Measurements from ENCODE around the gene CAMK1D. TPM values are rescaled to one million over a fixed set of nuclear protein-coding genes. Genes with fewer than 3 reads are reported as not detected.

The CAMK1D gene
- total and polyA plus RNA-seq, 4 experiments from 2014 or later: 5.2 to 22.2 (median 19.4) TPM

GRCh38 chr10:12500381-12501303, 151.3 kb downstream of the CAMK1D start:
- Mint-ChIP-seq H3K36me3 (peaks cover 0 to 9% of the 10 kb centered on the region in 2 donors), H3K27me3 (no peaks in the 10 kb centered on the region), H3K9me3 (no peaks in the 10 kb centered on the region), H3K4me3 (no peak overlapping the region), H3K27ac (peak overlapping the region in 5 of 7 donors; percentile 10 to 65 (median 18)), H3K4me1 (peaks cover 43 to 75% (median 56%) of the 10 kb centered on the region in 4 donors)
- H3K4me1 ChIP-seq (ENCODE audit: insufficient read depth, low read length): peaks cover 13% of the 10 kb centered on the region
- H3K27me3 ChIP-seq (ENCODE audit: insufficient read depth, low read length): no peaks in the 10 kb centered on the region
- intact Hi-C loops (cut with micrococcal nuclease): no loop called here
- no peak overlapping the region for H3K4me3 ChIP-seq (ENCODE audit: low read length in 2 of 2)
- ChIA-PET CTCF (ENCODE audit: partially characterized antibody) (interaction anchor here (1.1 kb wide), 1 partner anchor 15 kb away, joined by 5 read pairs; no protein-coding TSS in a partner anchor), POLR2A (ENCODE audit: partially characterized antibody) (no interaction called here)
- no peak overlapping the region for H3K27ac ChIP-seq (ENCODE audit: low read depth, low read length)
- H3K36me3 ChIP-seq (ENCODE audit: insufficient read depth, low read length): no peaks in the 10 kb centered on the region
- no peaks in the 10 kb centered on the region for H3K9me3 ChIP-seq (ENCODE audit: control insufficient read depth in 1 of 2, low read length in 2 of 2)
- DNase-seq: no peak

- CTCF ChIA-PET (ENCODE audit: partially characterized antibody): no interaction called here
- DNase-seq: no peak
These were observed 152.0 kb downstream of the CAMK1D start for GRCh38 chr10:12501324-12501723.

GRCh38 chr10:12501841-12502525, 152.6 kb downstream of the CAMK1D start:
- H3K4me3 Mint-ChIP-seq: no peak overlapping the region
- H3K4me1 Mint-ChIP-seq: peaks cover 43 to 85% (median 60%) of the 10 kb centered on the region in 4 donors
- intact Hi-C loops (cut with micrococcal nuclease): no loop called here

More at GRCh38 chr10:12501324-12501723, 152.0 kb downstream of the CAMK1D start:
- Mint-ChIP-seq H3K36me3 (peaks cover 0 to 5% of the 10 kb centered on the region in 2 donors), H3K4me3 (no peak overlapping the region), H3K9me3 (no peaks in the 10 kb centered on the region), H3K4me1 (peaks cover 43 to 81% (median 58%) of the 10 kb centered on the region in 4 donors), H3K27ac (peak overlapping the region in 3 of 7 donors; percentile 12 to 65 (median 43)), H3K27me3 (no peaks in the 10 kb centered on the region)
- no peaks in the 10 kb centered on the region for H3K27me3 ChIP-seq (ENCODE audit: insufficient read depth, low read length)
- no peak overlapping the region for H3K4me3 ChIP-seq (ENCODE audit: low read length in 2 of 2)
- no peak overlapping the region for H3K27ac ChIP-seq (ENCODE audit: low read depth, low read length)
- H3K4me1 ChIP-seq (ENCODE audit: insufficient read depth, low read length): peaks cover 13% of the 10 kb centered on the region
- intact Hi-C loops (cut with micrococcal nuclease): no loop called here
- no peaks in the 10 kb centered on the region for H3K36me3 ChIP-seq (ENCODE audit: insufficient read depth, low read length)
- H3K9me3 ChIP-seq (ENCODE audit: control insufficient read depth in 1 of 2, low read length in 2 of 2): no peaks in the 10 kb centered on the region
- POLR2A ChIA-PET (ENCODE audit: partially characterized antibody): no interaction called here

GRCh38 chr10:12502526-12503274, 153.4 kb downstream of the CAMK1D start:
- POLR2A ChIA-PET (ENCODE audit: partially characterized antibody): no interaction called here
- H3K36me3 Mint-ChIP-seq: peaks cover 0 to 2% of the 10 kb centered on the region in 2 donors
- peaks cover 50 to 88% (median 64%) of the 10 kb centered on the region in 4 donors for H3K4me1 Mint-ChIP-seq
- no peak for DNase-seq
- no peaks in the 10 kb centered on the region for H3K9me3 Mint-ChIP-seq
- Histone ChIP-seq H3K27me3 (ENCODE audit: insufficient read depth, low read length) (no peaks in the 10 kb centered on the region), H3K27ac (ENCODE audit: low read depth, low read length) (no peak overlapping the region), H3K4me3 (ENCODE audit: low read length in 2 of 2) (no peak overlapping the region), H3K9me3 (ENCODE audit: control insufficient read depth in 1 of 2, low read length in 2 of 2) (no peaks in the 10 kb centered on the region), H3K4me1 (ENCODE audit: insufficient read depth, low read length) (peaks cover 16% of the 10 kb centered on the region), H3K36me3 (ENCODE audit: insufficient read depth, low read length) (no peaks in the 10 kb centered on the region)
- intact Hi-C loops (cut with micrococcal nuclease): no loop called here
- H3K27ac Mint-ChIP-seq: peak overlapping the region in 3 of 7 donors; percentile 34 to 62 (median 43)
- CTCF ChIA-PET (ENCODE audit: partially characterized antibody): no interaction called here
- H3K27me3 Mint-ChIP-seq: no peaks in the 10 kb centered on the region
- no peak overlapping the region for H3K4me3 Mint-ChIP-seq

More at GRCh38 chr10:12501841-12502525, 152.6 kb downstream of the CAMK1D start:
- no peaks in the 10 kb centered on the region for H3K9me3 ChIP-seq (ENCODE audit: control insufficient read depth in 1 of 2, low read length in 2 of 2)
- Mint-ChIP-seq H3K27me3 (no peaks in the 10 kb centered on the region), H3K9me3 (no peaks in the 10 kb centered on the region), H3K36me3 (peaks cover 0 to 5% of the 10 kb centered on the region in 2 donors), H3K27ac (peak overlapping the region in 2 of 7 donors; percentile 18 to 53)
- no peaks in the 10 kb centered on the region for H3K27me3 ChIP-seq (ENCODE audit: insufficient read depth, low read length)
- ChIA-PET POLR2A (ENCODE audit: partially characterized antibody) (no interaction called here), CTCF (ENCODE audit: partially characterized antibody) (no interaction called here)
- peaks cover 13% of the 10 kb centered on the region for H3K4me1 ChIP-seq (ENCODE audit: insufficient read depth, low read length)
- no peak overlapping the region for H3K27ac ChIP-seq (ENCODE audit: low read depth, low read length)
- no peak for DNase-seq
- H3K4me3 ChIP-seq (ENCODE audit: low read length in 2 of 2): no peak overlapping the region
- H3K36me3 ChIP-seq (ENCODE audit: insufficient read depth, low read length): no peaks in the 10 kb centered on the region

DNA sequence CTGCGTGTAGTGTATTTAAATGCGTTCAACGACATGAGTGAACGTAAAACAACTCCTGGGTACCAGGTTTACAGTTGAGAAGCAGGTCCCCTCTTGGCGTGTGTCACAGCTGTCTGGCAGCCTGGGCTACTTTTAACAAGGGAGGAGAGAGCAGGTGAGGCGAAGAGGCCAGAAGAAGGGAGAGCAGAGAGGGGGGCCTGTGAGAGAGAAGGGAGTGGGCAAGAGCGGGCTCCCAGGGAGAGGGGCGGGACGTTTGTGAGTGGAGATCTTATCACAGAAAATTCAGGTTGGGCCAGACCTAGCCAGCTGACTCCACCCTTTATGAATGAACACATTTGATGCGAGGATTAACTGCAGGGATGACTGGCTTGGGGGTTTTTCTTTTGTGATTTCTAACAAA, 154.0 kb downstream of the CAMK1D start:
- POLR2A ChIA-PET (ENCODE audit: partially characterized antibody): no interaction called here
- no peaks in the 10 kb centered on the region for H3K36me3 ChIP-seq (ENCODE audit: insufficient read depth, low read length)
- intact Hi-C loops (cut with micrococcal nuclease): no loop called here
- no peaks in the 10 kb centered on the region for H3K27me3 ChIP-seq (ENCODE audit: insufficient read depth, low read length)
- H3K4me3 Mint-ChIP-seq: no peak overlapping the region
- no peaks in the 10 kb centered on the region for H3K9me3 Mint-ChIP-seq
- H3K27ac Mint-ChIP-seq: peak overlapping the region in 2 of 7 donors; percentile 41 to 43
- peaks cover 0 to 3% of the 10 kb centered on the region in 2 donors for H3K36me3 Mint-ChIP-seq
- H3K4me1 Mint-ChIP-seq: peaks cover 52 to 88% (median 63%) of the 10 kb centered on the region in 4 donors
- no peak overlapping the region for H3K4me3 ChIP-seq (ENCODE audit: low read length in 2 of 2)
- no peak overlapping the region for H3K27ac ChIP-seq (ENCODE audit: low read depth, low read length)
- no peaks in the 10 kb centered on the region for H3K9me3 ChIP-seq (ENCODE audit: control insufficient read depth in 1 of 2, low read length in 2 of 2)
- DNase-seq: no peak
- no peaks in the 10 kb centered on the region for H3K27me3 Mint-ChIP-seq
- CTCF ChIA-PET (ENCODE audit: partially characterized antibody): no interaction called here
- H3K4me1 ChIP-seq (ENCODE audit: insufficient read depth, low read length): peaks cover 22% of the 10 kb centered on the region

GRCh38 chr10:12504176-12504575, 154.8 kb downstream of the CAMK1D start:
- Mint-ChIP-seq H3K27ac (peak overlapping the region in 2 of 7 donors; percentile 10 to 31), H3K27me3 (no peaks in the 10 kb centered on the region), H3K4me3 (no peak overlapping the region), H3K36me3 (peaks cover 0 to 3% of the 10 kb centered on the region in 2 donors), H3K9me3 (no peaks in the 10 kb centered on the region), H3K4me1 (peaks cover 50 to 88% (median 62%) of the 10 kb centered on the region in 4 donors)
- H3K9me3 ChIP-seq (ENCODE audit: control insufficient read depth in 1 of 2, low read length in 2 of 2): no peaks in the 10 kb centered on the region
- H3K36me3 ChIP-seq (ENCODE audit: insufficient read depth, low read length): no peaks in the 10 kb centered on the region
- intact Hi-C loops (cut with micrococcal nuclease): no loop called here
- no peak overlapping the region for H3K27ac ChIP-seq (ENCODE audit: low read depth, low read length)
- DNase-seq: no peak
- ChIA-PET CTCF (ENCODE audit: partially characterized antibody) (no interaction called here), POLR2A (ENCODE audit: partially characterized antibody) (interaction anchor here (1.0 kb wide), 1 partner anchor 194 kb away, joined by 3 read pairs; no protein-coding TSS in a partner anchor)
- H3K4me1 ChIP-seq (ENCODE audit: insufficient read depth, low read length): peaks cover 28% of the 10 kb centered on the region
- H3K4me3 ChIP-seq (ENCODE audit: low read length in 2 of 2): no peak overlapping the region
- no peaks in the 10 kb centered on the region for H3K27me3 ChIP-seq (ENCODE audit: insufficient read depth, low read length)
